Measurements from ENCODE around the gene LYPLA2. TPM values are rescaled to one million over a fixed set of nuclear protein-coding genes. Genes with fewer than 3 reads are reported as not detected.

Gene LYPLA2
- total and polyA plus RNA-seq, 2 of the 8 experiments (the other 6 are each of a cell fraction or from before 2014, with no cell fraction given), result 138 to 211 TPM

DNA sequence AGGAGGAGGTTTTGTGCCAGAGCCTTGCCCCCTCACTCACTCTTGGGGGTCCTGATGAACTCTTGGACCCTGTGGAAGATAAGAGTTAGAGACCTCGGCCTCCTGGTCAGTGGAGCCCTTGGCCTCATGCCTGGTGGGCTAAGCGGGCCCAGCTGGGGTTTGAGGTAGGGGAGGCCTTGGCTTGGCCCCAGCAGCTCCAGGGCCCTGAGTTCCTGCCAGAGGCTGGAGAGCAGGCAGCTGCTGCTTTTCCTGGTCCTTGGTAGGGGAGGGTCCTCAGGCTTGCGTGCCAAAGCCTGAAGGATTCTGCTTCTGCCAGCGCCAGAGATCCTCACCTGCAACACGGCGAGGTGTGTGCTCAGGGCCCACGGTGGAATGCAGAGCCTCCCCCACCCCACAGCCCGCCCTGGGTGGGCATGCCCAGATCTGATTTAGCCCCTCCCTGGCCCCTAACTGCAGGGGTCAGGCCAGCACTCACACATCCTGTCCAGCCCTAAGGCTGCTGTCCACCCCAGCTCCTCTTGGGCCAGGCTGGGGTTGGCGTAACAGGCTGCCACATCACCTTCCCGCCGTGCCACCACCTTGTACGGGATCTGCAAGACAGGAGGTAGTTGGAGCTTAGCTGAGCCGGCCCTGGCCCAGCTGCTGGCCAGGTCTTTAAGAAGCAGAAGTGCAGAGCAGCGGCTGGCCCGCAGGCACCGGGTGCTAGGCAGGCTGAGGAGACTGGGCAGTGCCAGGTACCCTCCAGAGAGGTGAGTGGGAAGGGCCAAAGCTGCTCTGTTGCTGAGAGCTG is 4.9 kb downstream of the LYPLA2 start:
- Histone ChIP-seq H3K56ac (replicated peaks; ENCODE audit: insufficient read length, low read depth, low read length) (no peak overlapping the region), H3K18ac (ENCODE audit: extremely low read depth, low read length) (no peak overlapping the region), H3K23ac (ENCODE audit: insufficient read length) (no peak overlapping the region), H3K4ac (replicated peaks; ENCODE audit: insufficient read length, low read depth, low read length) (no peak overlapping the region), H3K4me3 (ENCODE audit: extremely low read depth in 1 of 4, insufficient read depth in 2 of 4, low read depth in 3 of 4, low read length in 4 of 4) (no peak overlapping the region), H2AFZ (ENCODE audit: low read length) (no peak overlapping the region), H2BK20ac (ENCODE audit: low read length) (no peak overlapping the region), H4K5ac (ENCODE audit: insufficient read length, low read depth, low read length) (no peak overlapping the region), H3K4me1 (replicated peaks in 1 of 4; ENCODE audit: control insufficient read depth in 3 of 4, insufficient read depth in 4 of 4, low read length in 3 of 4) (peaks cover 0 to 21% (median 16%) of the 10 kb centered on the region in 4 experiments; a peak in 6 of 7 replicates), H3K27me3 (replicated peaks in 1 of 4; ENCODE audit: control insufficient read depth in 3 of 4, extremely low read depth in 1 of 4, insufficient read depth in 3 of 4, low read length in 3 of 4) (no peaks in the 10 kb centered on the region), H3K9me3 (ENCODE audit: insufficient read depth in 2 of 2, low read depth in 1 of 2, low read length in 1 of 2) (no peaks in the 10 kb centered on the region), H3K27ac (ENCODE audit: low read depth, low read length) (no peak overlapping the region), H3K4me2 (ENCODE audit: insufficient read depth in 1 of 2, low read depth in 2 of 2, low read length in 2 of 2) (no peak overlapping the region), H3K14ac (ENCODE audit: insufficient read length) (no peak overlapping the region), H2BK15ac (ENCODE audit: low read length) (no peak overlapping the region), H4K91ac (replicated peaks; ENCODE audit: insufficient read length, low read length) (no peak overlapping the region), H2BK5ac (ENCODE audit: low read depth, low read length) (no peak overlapping the region), H4K8ac (ENCODE audit: extremely low read depth, insufficient read depth, low read length) (no peak overlapping the region; the same call in 1 of the 2 replicates), H4K20me1 (replicated peaks in 1 of 2; ENCODE audit: control insufficient read depth in 1 of 2, insufficient read depth in 2 of 2, low read length in 2 of 2) (peaks cover 7 to 11% of the 10 kb centered on the region in 2 experiments), H3K9ac (replicated peaks in 1 of 4; ENCODE audit: extremely low read depth in 1 of 4, low read depth in 3 of 4, low read length in 3 of 4) (no peak overlapping the region), H3K79me2 (ENCODE audit: control insufficient read depth in 1 of 2, insufficient read depth in 2 of 2, low read length in 2 of 2) (peaks cover 4 to 21% of the 10 kb centered on the region in 2 experiments; a peak in 3 of 4 replicates), H2BK120ac (replicated peaks; ENCODE audit: low read depth, low read length) (no peak overlapping the region), H3K23me2 (ENCODE audit: low read depth, low read length) (peaks cover 17% of the 10 kb centered on the region), H2BK12ac (ENCODE audit: low read depth, low read length) (no peak overlapping the region), H3K79me1 (ENCODE audit: low read depth, low read length) (peaks cover 10% of the 10 kb centered on the region; the same call in 1 of the 2 replicates), H2AK5ac (ENCODE audit: low read depth, low read length) (no peak overlapping the region), H3K36me3 (ENCODE audit: control insufficient read depth in 2 of 4, insufficient read depth in 4 of 4, low read length in 3 of 4) (peaks cover 6 to 31% (median 22%) of the 10 kb centered on the region in 4 experiments; a peak in 6 of 8 replicates)
- CTCF ChIA-PET (ENCODE audit: partially characterized antibody), result interaction anchor here (1.2 to 5.1 kb wide), 6 partner anchors 15 to 43 kb away, joined by 3 to 37 read pairs (median 4); no protein-coding TSS in a partner anchor
- DNase-seq (ENCODE audit: low read depth in 1 of 2, low spot score in 2 of 2) (no peak), FAIRE-seq (no peak)
- WGBS, 2 experiments (ENCODE audit: extremely low coverage in 1 of 2, insufficient coverage in 1 of 2, insufficient read length in 1 of 2, insufficient replicate concordance in 2 of 2, low coverage in 1 of 2, low lambda C conversion rate in 2 of 2, missing lambda C conversion rate in 1 of 2), result 89% methylated on average over 10 of the region's 16 CpGs; no CpG with 5 or more reads in 1 of the 2 experiments
- POLR2A ChIA-PET (ENCODE audit: partially characterized antibody), result interaction anchor here (0.6 to 16.2 kb wide), 3 partner anchors 10 to 29 kb away, joined by 3 to 192 read pairs (median 28); partner anchors contain the start of genes HMGCL and PITHD1
- TF ChIP-seq RAD21 (IDR thresholded peaks at IDR 0.05 in 1 of 2, conservative IDR thresholded peaks at IDR 0.05 in 1 of 2; ENCODE audit: low read depth in 2 of 2, low read length in 2 of 2) (no peak), NANOG (IDR thresholded peaks at IDR 0.05; ENCODE audit: insufficient read depth, low read depth, low read length, poor library complexity, severe bottlenecking) (no peak), ZNF274 (IDR thresholded peaks at IDR 0.05; ENCODE audit: borderline replicate concordance, extremely low read depth, low read length) (no peak), TBP (IDR thresholded peaks at IDR 0.05; ENCODE audit: low read depth, low read length) (no peak), SIN3A (conservative IDR thresholded peaks at IDR 0.05 in 1 of 2, IDR thresholded peaks at IDR 0.05 in 1 of 2; ENCODE audit: low read depth in 1 of 2, low read length in 2 of 2) (no peak)
- TF ChIP-seq, protein P1, sequence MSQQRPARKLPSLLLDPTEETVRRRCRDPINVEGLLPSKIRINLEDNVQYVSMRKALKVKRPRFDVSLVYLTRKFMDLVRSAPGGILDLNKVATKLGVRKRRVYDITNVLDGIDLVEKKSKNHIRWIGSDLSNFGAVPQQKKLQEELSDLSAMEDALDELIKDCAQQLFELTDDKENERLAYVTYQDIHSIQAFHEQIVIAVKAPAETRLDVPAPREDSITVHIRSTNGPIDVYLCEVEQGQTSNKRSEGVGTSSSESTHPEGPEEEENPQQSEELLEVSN (IDR thresholded peaks at IDR 0.05), result no peak

Data from H1 (cell line).